Kidney (tissue), 14 donors: ENCODE results near the gene EWSR1. TPM values are rescaled to one million over a fixed set of nuclear protein-coding genes. Genes with fewer than 3 reads are reported as not detected.

Source experiments
- DNase-seq, 5 donors: peaks; one replicate each; pipeline ENCODE4 v3.0.0-alpha.2; 2013 to 2020
- FAIRE-seq: peaks from 2 replicates; lab custom pipeline; 2012; peaks lifted over from hg19 to GRCh38; lab: Jason Lieb, UNC
- H3K27ac ChIP-seq, 2 donors: one replicate each; pipeline ENCODE4 v1.7.0; 2013; ENCODE audit warnings: low read depth in 2 of 2, low read length in 2 of 2, inconsistent platforms in 1 of 2
- H3K27me3 ChIP-seq: one replicate; pipeline ENCODE4 v1.7.1; 2013; ENCODE audit warnings: low read length, inconsistent platforms; ENCODE audit not compliant: control insufficient read depth, insufficient read depth
- H3K36me3 ChIP-seq, 3 donors: one replicate each; pipeline versions ENCODE4 v1.7.0 to v1.7.1; 2013; ENCODE audit warnings: low read length in 3 of 3, control low read depth in 1 of 3, inconsistent platforms in 1 of 3; ENCODE audit not compliant: insufficient read depth in 3 of 3, control insufficient read depth in 2 of 3
- H3K4me1 ChIP-seq, 3 donors: one replicate each; pipeline versions ENCODE4 v1.7.0 to v1.7.1; 2013; ENCODE audit warnings: low read length in 3 of 3, inconsistent platforms in 1 of 3, low read depth in 1 of 3; ENCODE audit not compliant: control insufficient read depth in 2 of 3, insufficient read depth in 2 of 3
- H3K4me3 ChIP-seq, 3 donors: one replicate each; pipeline versions ENCODE4 v1.7.0 to v1.8.1; 2013; ENCODE audit warnings: low read length in 3 of 3, control low read depth in 1 of 3, inconsistent platforms in 1 of 3
- H3K9ac ChIP-seq, 3 donors: one replicate each; pipeline versions ENCODE4 v1.7.0 to v1.7.1; 2013; ENCODE audit warnings: low read length in 3 of 3, control low read depth in 1 of 3, inconsistent platforms in 1 of 3
- H3K9me3 ChIP-seq, 3 donors: one replicate each; pipeline versions ENCODE4 v1.7.0 to v1.7.1; 2013; ENCODE audit warnings: low read length in 3 of 3, control low read depth in 1 of 3, inconsistent platforms in 1 of 3; ENCODE audit not compliant: control insufficient read depth in 2 of 3, insufficient read depth in 1 of 3
- CTCF ChIP-seq: IDR thresholded peaks from 3 replicates; pipeline ENCODE4 v1.5.1; 2012; ENCODE audit warnings: mild to moderate bottlenecking, moderate library complexity, borderline replicate concordance; ENCODE audit not compliant: insufficient read depth; ENCODE audit errors: extremely low read depth
- intact Hi-C: fragments of 100-400 bp; cut with DNase I; formaldehyde crosslinking; loops from one replicate; pipeline ENCODE4 v1.11.1; 2022
- polyA plus RNA-seq: library from polyadenylated mRNA; stranded (reverse); fragments of 350-450 nt; fragmentation: Illumina TruSeq; extraction: RNeasy Lipid Tissue Mini Kit (QIAGEN cat#74804); gene quantifications from one replicate; pipeline ENCODE4 v1.2.3, GENCODE V29; 2014; ENCODE audit warnings: low read depth, low replicate concordance; ENCODE audit not compliant: insufficient read depth
- total RNA-seq: library from RNA; stranded (reverse); fragmentation: NEBNext Ultra II Directional; extraction: Animal tissue kit (Norgen Biotek cat#: 25700); gene quantifications from one replicate; pipeline ENCODE4 v1.2.1, GENCODE V29; 2021
- donor health status: control.
- donor health status: control.
- donor health status: control.
- donor health status: control.
- donor health status: control.
- donor health status: DM: yes; HTN: yes; CAD: no.
- donor health status: Normal renal cell carcinoma (clear cell type).

The EWSR1 gene
- total and polyA plus RNA-seq, 2 donors from 2014 or later, result 124 to 214 TPM

- H3K4me3 ChIP-seq, result peak overlapping the region; percentile 81 to 92 (median 92)
- H3K27ac ChIP-seq, result no peak overlapping the region
- no peak for TF ChIP-seq CTCF
- DNase-seq (no peak), FAIRE-seq (no peak)
- H3K27me3 ChIP-seq, result no peaks in the 10 kb centered on the region
- peaks cover 0 to 37% (median 26%) of the 10 kb centered on the region in 3 donors for H3K4me1 ChIP-seq
- H3K9me3 ChIP-seq, result no peaks in the 10 kb centered on the region
- peaks cover 0 to 25% (median 16%) of the 10 kb centered on the region in 3 donors for H3K36me3 ChIP-seq
- intact Hi-C loops, result no loop called here
- H3K9ac ChIP-seq, result peak overlapping the region in 2 of 3 donors; percentile 65 to 96
Measured at GRCh38 chr22:29270475-29271271, 2.6 kb downstream of the EWSR1 start.

- Histone ChIP-seq H3K36me3 (peaks cover 5 to 28% (median 17%) of the 10 kb centered on the region in 3 donors), H3K9me3 (no peaks in the 10 kb centered on the region), H3K9ac (no peak overlapping the region), H3K4me1 (peaks cover 2 to 33% (median 31%) of the 10 kb centered on the region in 3 donors), H3K27me3 (no peaks in the 10 kb centered on the region), H3K4me3 (no peak overlapping the region), H3K27ac (no peak overlapping the region)
- no peak for TF ChIP-seq CTCF
- DNase-seq (no peak), FAIRE-seq (no peak)
- intact Hi-C loops, result no loop called here
Measured at GRCh38 chr22:29272624-29273023, 4.6 kb downstream of the EWSR1 start.

- Histone ChIP-seq H3K4me1 (peaks cover 2 to 38% (median 28%) of the 10 kb centered on the region in 3 donors), H3K9ac (no peak overlapping the region), H3K36me3 (peaks cover 10 to 42% (median 29%) of the 10 kb centered on the region in 3 donors), H3K9me3 (no peaks in the 10 kb centered on the region), H3K4me3 (no peak overlapping the region), H3K27ac (no peak overlapping the region), H3K27me3 (no peaks in the 10 kb centered on the region)
- no peak for TF ChIP-seq CTCF
- no peak for DNase-seq
- intact Hi-C loops, result no loop called here
- FAIRE-seq, result no peak
Measured at GRCh38 chr22:29275167-29275566, 7.1 kb downstream of the EWSR1 start.
